Effector memory CD4-positive, alpha-beta T cell (primary cell): ENCODE data around the gene PRSS57.
"Not testable (repeated sequence)": the region's sequence is repeated elsewhere in the genome, so short reads cannot be mapped to it uniquely, and the experiment has no call there.

Experiments used
- DNase-seq, 3 donors: peaks; one replicate each; pipeline ENCODE4 v3.0.0-alpha.2; 2020
- H3K27ac ChIP-seq: 2 replicates; pipeline ENCODE4 v1.7.0; 2013; ENCODE audit warnings: mild to moderate bottlenecking, low read length, moderate library complexity; ENCODE audit not compliant: insufficient read depth, poor library complexity, severe bottlenecking
- H3K27me3 ChIP-seq: replicated peaks from 2 replicates; pipeline ENCODE4 v1.7.0; 2013; ENCODE audit warnings: mild to moderate bottlenecking, low read length; ENCODE audit not compliant: insufficient read depth, control insufficient read depth, poor library complexity, severe bottlenecking
- H3K36me3 ChIP-seq: 2 replicates; pipeline ENCODE4 v1.7.0; 2013; ENCODE audit warnings: mild to moderate bottlenecking, low read length, moderate library complexity; ENCODE audit not compliant: control insufficient read depth, insufficient read depth
- H3K4me1 ChIP-seq: 2 replicates; pipeline ENCODE4 v1.7.0; 2013; ENCODE audit warnings: low read length, mild to moderate bottlenecking; ENCODE audit not compliant: control insufficient read depth, insufficient read depth, poor library complexity, severe bottlenecking
- H3K4me3 ChIP-seq: 2 replicates; pipeline ENCODE4 v1.7.0; 2013; ENCODE audit warnings: low read length, low read depth, mild to moderate bottlenecking; ENCODE audit not compliant: insufficient read depth, poor library complexity, severe bottlenecking
- H3K9me3 ChIP-seq: 2 replicates; pipeline ENCODE4 v1.7.0; 2013; ENCODE audit warnings: mild to moderate bottlenecking, low read length, moderate library complexity; ENCODE audit not compliant: control insufficient read depth

Gene PRSS57

DNA sequence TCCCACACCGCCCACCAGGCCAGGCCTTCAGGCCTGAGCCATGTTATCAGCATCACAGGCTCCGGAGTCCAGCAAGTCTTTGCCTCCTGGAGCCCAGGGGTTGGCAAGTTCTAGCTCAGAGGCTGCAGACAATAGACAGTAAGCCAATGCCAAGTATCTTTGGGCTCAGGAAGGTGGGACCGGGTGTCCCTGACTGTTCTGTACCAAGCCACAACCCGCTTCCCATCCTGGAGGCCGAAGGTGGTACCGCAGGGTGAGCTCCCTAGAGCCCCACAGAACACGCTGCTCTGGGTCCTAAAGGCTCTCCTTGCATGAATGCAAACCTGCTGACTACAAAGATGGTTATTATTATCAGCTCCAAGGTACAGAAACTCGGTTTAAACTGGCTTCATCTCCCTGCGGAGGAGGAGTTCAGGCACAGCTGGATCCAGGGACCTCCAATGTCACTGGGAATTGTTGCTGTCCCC lies 24.6 kb downstream of the PRSS57 start:
- Histone ChIP-seq H3K9me3 (no peaks in the 10 kb centered on the region), H3K36me3 (no peaks in the 10 kb centered on the region), H3K4me1 (no peaks in the 10 kb centered on the region), H3K27me3 (peaks cover 2% of the 10 kb centered on the region), H3K27ac (no peak overlapping the region), H3K4me3 (no peak overlapping the region)
- no peak for DNase-seq

DNA sequence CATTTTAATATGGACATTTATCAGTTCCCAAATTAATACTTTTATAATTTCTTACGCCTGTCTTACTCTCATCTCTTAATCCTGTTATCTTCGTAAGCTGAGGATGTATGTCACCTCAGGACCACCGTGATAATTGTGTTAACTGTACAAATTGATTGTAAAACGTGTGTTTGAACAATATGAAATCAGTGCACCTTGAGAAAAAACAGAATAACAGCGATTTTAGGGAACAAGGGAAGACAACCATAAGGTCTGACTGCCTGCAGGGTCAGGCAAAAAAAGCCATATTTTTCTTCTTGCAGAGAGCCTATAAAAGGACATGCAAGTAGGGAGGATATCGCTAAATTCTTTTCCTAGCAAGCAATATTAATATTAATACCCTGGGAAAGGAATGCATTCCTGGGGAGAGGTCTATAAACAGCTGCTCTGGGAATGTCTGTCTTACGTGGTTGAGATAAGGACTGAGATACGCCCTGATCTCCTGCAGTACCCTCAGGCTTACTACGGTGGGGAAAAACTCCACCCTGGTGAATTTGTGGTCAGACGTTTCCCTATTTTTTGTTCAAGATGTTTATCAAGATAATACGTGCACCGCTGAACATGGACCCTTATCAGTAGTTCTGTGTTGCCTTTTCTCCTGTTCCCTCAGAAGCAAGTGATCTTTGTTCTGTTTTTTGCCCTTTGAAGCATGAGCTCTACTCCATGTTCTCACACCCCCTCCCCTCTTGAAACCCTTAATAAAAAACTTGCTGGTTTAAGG lies 26.4 kb downstream of the PRSS57 start:
- not testable (repeated sequence) for DNase-seq, H3K9me3 ChIP-seq, H3K27ac ChIP-seq, H3K36me3 ChIP-seq, H3K4me1 ChIP-seq, H3K27me3 ChIP-seq, H3K4me3 ChIP-seq

GRCh38 chr19:666985-667573 lies 28.2 kb downstream of the PRSS57 start:
- not testable (repeated sequence) for DNase-seq, H3K4me3 ChIP-seq, H3K9me3 ChIP-seq, H3K27me3 ChIP-seq, H3K36me3 ChIP-seq, H3K27ac ChIP-seq
- H3K4me1 ChIP-seq = peaks cover 11% of the 10 kb centered on the region

DNA sequence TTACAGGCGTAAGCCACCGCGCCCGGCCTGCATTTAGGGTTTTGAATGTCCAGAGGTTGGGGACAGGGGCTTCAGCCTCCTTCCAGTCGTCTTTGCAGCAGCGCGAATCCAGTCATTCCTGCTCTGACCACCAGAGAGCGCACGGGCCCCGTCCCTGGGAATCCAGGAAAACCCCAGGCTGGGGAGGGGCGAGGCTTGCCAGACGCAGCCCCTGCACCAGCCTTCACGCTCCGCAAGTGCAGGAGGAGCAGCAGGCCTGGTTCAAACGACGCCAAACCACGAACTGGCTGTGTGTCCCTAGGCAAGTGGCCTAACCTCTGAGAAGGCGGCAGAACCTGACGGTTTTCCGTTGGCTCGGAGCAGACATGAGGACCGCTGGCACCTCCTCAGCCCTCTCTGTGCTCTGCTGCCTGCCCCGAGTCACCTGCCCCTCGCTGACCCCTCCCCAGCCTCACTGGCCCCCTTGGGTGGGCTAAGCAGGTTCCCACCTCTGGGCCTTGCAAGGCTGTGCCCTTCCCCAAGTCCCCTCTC lies 30.3 kb downstream of the PRSS57 start:
- no peak overlapping the region for H3K4me3 ChIP-seq

GRCh38 chr19:663682-664117 lies 31.6 kb downstream of the PRSS57 start:
- no peaks in the 10 kb centered on the region for H3K27me3 ChIP-seq
- DNase-seq = no peak
- H3K27ac ChIP-seq = peak overlapping the region; percentile 74
- H3K4me3 ChIP-seq = peak overlapping the region; percentile 23
- no peaks in the 10 kb centered on the region for H3K9me3 ChIP-seq
- peaks cover under 1% of the 10 kb centered on the region for H3K36me3 ChIP-seq
- peaks cover 32% of the 10 kb centered on the region for H3K4me1 ChIP-seq

More for the DNA sequence above, 30.3 kb downstream of the PRSS57 start:
- Histone ChIP-seq H3K4me1 (peaks cover 19% of the 10 kb centered on the region), H3K9me3 (no peaks in the 10 kb centered on the region), H3K36me3 (no peaks in the 10 kb centered on the region), H3K27ac (no peak overlapping the region), H3K27me3 (no peaks in the 10 kb centered on the region)
- peak; percentile 68 to 75 (median 69) for DNase-seq

GRCh38 chr19:662962-663681 lies 32.1 kb downstream of the PRSS57 start, which contains the start of gene RNF126:
Gene RNF126 (minus strand): TSS chr19:663214. CDS start chr19:663121, 93 bp downstream.
- peaks cover 38% of the 10 kb centered on the region for H3K4me1 ChIP-seq
- DNase-seq = peak; percentile 87 to 95 (median 92)

DNA sequence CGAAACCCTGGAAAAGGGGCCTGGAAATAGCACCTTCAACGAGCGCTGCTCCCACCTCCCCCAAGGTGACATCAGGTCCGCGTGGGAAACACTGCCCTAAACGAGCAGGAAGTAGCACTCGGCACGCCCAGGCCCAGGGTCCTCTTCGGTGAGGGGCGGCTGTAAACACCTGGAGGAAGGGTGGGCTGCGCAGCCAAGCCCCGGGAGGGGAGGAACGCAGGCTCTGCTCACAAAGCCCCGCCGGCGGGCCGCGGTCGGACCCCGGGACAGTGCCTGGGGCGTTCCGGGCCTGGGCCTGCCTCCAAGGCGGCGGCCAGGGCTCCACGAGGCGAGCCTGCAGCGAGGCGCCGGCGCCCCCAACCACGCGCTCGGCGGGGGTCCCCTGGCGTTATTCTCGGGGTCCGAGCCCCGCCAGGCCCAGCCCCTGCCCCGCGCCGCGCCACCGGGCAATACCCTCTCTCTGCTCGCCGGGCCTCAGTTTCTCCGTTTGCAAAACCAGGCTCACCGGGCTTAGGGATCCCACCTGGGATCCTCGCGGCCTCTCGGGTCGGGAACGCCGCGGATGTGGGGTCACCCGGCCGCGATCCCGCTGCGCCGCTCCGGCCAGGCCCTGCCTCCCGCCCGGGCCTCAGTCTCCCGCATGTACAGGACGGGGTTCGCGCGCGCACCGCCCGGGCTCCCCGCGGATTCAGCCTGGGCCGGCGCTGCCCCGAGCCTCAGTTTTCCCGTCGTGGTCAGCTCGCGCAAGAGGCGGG lies 32.9 kb downstream of the PRSS57 start:
- Histone ChIP-seq H3K36me3 (peaks cover 13% of the 10 kb centered on the region), H3K27me3 (no peaks in the 10 kb centered on the region), H3K4me1 (peaks cover 45% of the 10 kb centered on the region), H3K9me3 (no peaks in the 10 kb centered on the region), H3K4me3 (peak overlapping the region; percentile 91), H3K27ac (peak overlapping the region; percentile 94)
- peak; percentile 59 to 65 (median 61) for DNase-seq

More at GRCh38 chr19:662962-663681, 32.1 kb downstream of the PRSS57 start, which contains the start of gene RNF126:
- no peaks in the 10 kb centered on the region for H3K9me3 ChIP-seq
- no peaks in the 10 kb centered on the region for H3K27me3 ChIP-seq
- peaks cover 6% of the 10 kb centered on the region for H3K36me3 ChIP-seq
- H3K27ac ChIP-seq = peak within 1 kb of the TSS; percentile 94
- peak within 1 kb of the TSS; percentile 91 for H3K4me3 ChIP-seq

- peaks cover 52% of the 10 kb centered on the region for H3K4me1 ChIP-seq
- peak overlapping the region; percentile 91 for H3K4me3 ChIP-seq
- no peaks in the 10 kb centered on the region for H3K9me3 ChIP-seq
- peak; percentile 53 to 61 (median 61) for DNase-seq
- H3K27me3 ChIP-seq = no peaks in the 10 kb centered on the region
- peak overlapping the region; percentile 94 for H3K27ac ChIP-seq
- peaks cover 16% of the 10 kb centered on the region for H3K36me3 ChIP-seq
These were observed 33.6 kb downstream of the PRSS57 start for GRCh38 chr19:661427-662196.
